OCI-LY3 (cell line): ENCODE data around the gene CCT2.

Experiments
- EZH2phosphoT487 ChIP-seq: fragments of 200-600 bp; shearing (Covaris generic); IDR thresholded peaks from 2 replicates; pipeline ENCODE4 v1.6.1; 2018; ENCODE audit warnings: antibody characterized with exemption, mixed run types, low read depth
- TF ChIP-seq, protein P1 (sequence below): fragments of 200-600, 300-600 bp; sonication (generic); IDR thresholded peaks from 2 replicates; pipeline ENCODE4 v1.5.1; 2014; ENCODE audit warnings: antibody characterized with exemption, low read length, low read depth

DNA sequence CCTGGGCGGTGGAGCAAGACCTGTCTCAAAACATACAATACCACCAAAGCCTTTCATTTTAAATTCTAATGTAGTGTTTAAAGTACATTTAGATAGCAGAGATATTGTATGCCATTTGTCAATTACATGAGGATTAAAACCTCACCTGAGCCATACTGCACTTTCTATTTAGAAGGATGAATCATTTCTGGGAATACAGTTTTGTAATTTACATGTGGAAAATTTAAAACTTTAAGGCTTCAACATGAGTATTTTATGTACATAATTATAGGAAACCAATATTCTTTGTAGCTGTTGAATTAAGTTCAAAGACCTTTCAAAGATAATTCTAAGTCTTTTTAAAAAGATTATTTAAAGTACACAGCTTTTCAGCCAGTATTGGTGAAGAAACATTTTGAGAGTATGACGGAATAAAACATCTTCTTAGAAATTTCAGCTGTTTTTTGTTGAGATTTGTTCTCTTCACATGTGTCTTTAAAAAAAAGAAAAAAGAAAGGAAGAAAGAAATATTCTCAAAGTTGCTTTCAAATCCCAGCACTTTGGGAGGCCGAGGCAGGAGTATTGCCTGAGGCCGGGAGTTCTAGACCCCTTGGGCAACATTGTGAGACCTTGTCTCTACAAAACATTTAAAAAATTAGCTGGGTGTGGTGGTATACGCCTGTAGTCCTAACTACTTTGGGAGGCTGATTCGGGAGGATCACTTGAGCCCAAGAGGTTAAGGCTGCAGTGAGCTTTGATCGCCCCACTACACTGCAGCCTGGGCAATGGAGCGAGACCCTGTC is 34.5 kb upstream of the CCT2 start:
- TF ChIP-seq, protein P1, sequence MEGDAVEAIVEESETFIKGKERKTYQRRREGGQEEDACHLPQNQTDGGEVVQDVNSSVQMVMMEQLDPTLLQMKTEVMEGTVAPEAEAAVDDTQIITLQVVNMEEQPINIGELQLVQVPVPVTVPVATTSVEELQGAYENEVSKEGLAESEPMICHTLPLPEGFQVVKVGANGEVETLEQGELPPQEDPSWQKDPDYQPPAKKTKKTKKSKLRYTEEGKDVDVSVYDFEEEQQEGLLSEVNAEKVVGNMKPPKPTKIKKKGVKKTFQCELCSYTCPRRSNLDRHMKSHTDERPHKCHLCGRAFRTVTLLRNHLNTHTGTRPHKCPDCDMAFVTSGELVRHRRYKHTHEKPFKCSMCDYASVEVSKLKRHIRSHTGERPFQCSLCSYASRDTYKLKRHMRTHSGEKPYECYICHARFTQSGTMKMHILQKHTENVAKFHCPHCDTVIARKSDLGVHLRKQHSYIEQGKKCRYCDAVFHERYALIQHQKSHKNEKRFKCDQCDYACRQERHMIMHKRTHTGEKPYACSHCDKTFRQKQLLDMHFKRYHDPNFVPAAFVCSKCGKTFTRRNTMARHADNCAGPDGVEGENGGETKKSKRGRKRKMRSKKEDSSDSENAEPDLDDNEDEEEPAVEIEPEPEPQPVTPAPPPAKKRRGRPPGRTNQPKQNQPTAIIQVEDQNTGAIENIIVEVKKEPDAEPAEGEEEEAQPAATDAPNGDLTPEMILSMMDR, result no peak
- TF ChIP-seq EZH2phosphoT487, result no peak
